GM23248 (cell line): ENCODE results near the gene HFM1.

Source experiments
- EZH2 ChIP-seq: fragments of 200-600 bp; sonication (generic); IDR thresholded peaks from 2 replicates; pipeline ENCODE4 v1.6.1; 2018; ENCODE audit warnings: antibody characterized with exemption, mild to moderate bottlenecking; ENCODE audit not compliant: insufficient read depth, poor library complexity, severe bottlenecking
- EZH2phosphoT487 ChIP-seq: fragments of 200-600 bp; sonication (generic); IDR thresholded peaks from 2 replicates; pipeline ENCODE4 v1.6.1; 2018; ENCODE audit warnings: antibody characterized with exemption, moderate library complexity, mild to moderate bottlenecking, low read depth; ENCODE audit not compliant: insufficient read depth

DNA sequence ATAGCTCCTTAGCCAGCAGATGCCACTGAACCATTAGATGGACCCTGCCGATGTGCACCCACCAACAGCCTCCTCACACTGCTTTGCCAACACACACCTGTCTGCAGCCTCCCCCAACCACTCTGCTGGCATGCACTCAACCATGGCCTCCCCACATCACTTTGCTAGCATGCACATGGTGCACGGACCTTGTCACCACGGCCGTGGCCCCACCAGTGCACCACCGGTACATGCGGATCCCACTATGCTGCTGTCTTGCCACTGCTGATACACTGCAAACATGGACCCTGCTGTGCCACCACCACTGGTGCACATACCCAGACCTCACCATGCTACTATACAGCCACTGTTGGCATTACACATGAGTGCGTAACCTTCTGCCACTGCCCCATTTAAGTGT, 66.1 kb downstream of the HFM1 start:
- no peak for TF ChIP-seq EZH2phosphoT487
- TF ChIP-seq EZH2: no peak
